IMR-90 (cell line): ENCODE data around the gene ZBTB7B. TPM values are rescaled to one million over a fixed set of nuclear protein-coding genes. Genes with fewer than 3 reads are reported as not detected.

Experiments used
- ATAC-seq: fragments of 200-7000 bp; cut with Tn5 transposase; 2 replicates; pipeline ENCODE4 v1.9.1; 2020; ENCODE audit warnings: low read depth, mild to moderate bottlenecking, moderate library complexity
- BruUV-seq: library from RNA; stranded (reverse); fragments of 400-500 nt; replicated peaks from 2 replicates; lab custom pipeline; 2021; lab: Mats Ljungman, UMichigan
- CTCF ChIA-PET: fragments of 300-600 bp; formaldehyde crosslinking; extraction: SDS; loops from one replicate; lab custom pipeline; 2021; ENCODE audit warnings: antibody characterized with exemption; lab: Yijun Ruan, JAX
- POLR2A ChIA-PET: fragments of 300-600 bp; sonication (Branson Sonifier 250); formaldehyde crosslinking; loops from one replicate; lab custom pipeline; 2022; ENCODE audit warnings: antibody characterized with exemption; ENCODE audit not compliant: unreplicated experiment; lab: Charles Lee
- DNase-seq: peaks from one replicate; pipeline ENCODE4 v3.0.0; 2013
- H2AFZ ChIP-seq: replicated peaks from 2 replicates; pipeline ENCODE3; 2013; ENCODE audit warnings: low read length, mild to moderate bottlenecking; ENCODE audit not compliant: poor library complexity
- H2AK5ac ChIP-seq: 2 replicates; pipeline ENCODE4 v1.6.1; 2013; ENCODE audit warnings: low read depth, low read length, inconsistent platforms
- H2AK9ac ChIP-seq: replicated peaks from 2 replicates; pipeline ENCODE3; 2013; ENCODE audit warnings: mild to moderate bottlenecking, low read depth, low read length, moderate library complexity; ENCODE audit not compliant: poor library complexity
- H2BK120ac ChIP-seq: 2 replicates; pipeline ENCODE4 v1.6.1; 2013; ENCODE audit warnings: low read depth, low read length, inconsistent platforms
- H2BK15ac ChIP-seq: 3 replicates; pipeline ENCODE4 v1.6.1; 2013; ENCODE audit warnings: low read depth, low read length, inconsistent platforms
- H2BK20ac ChIP-seq: 2 replicates; pipeline ENCODE4 v1.6.1; 2013; ENCODE audit warnings: low read depth, mild to moderate bottlenecking, inconsistent platforms, low read length, moderate library complexity
- H2BK5ac ChIP-seq: 2 replicates; pipeline ENCODE4 v1.6.1; 2013; ENCODE audit warnings: mild to moderate bottlenecking, low read depth, low read length, inconsistent platforms; ENCODE audit not compliant: poor library complexity, severe bottlenecking
- H3K14ac ChIP-seq: replicated peaks from 2 replicates; pipeline ENCODE4 v1.6.1; 2013; ENCODE audit warnings: low read depth, low read length, inconsistent platforms
- H3K18ac ChIP-seq: 2 replicates; pipeline ENCODE4 v1.6.1; 2013; ENCODE audit warnings: low read depth, low read length, control low read depth
- H3K23ac ChIP-seq: 2 replicates; pipeline ENCODE4 v1.6.1; 2013; ENCODE audit warnings: low read depth, low read length, inconsistent platforms
- H3K27ac ChIP-seq: 2 replicates; pipeline ENCODE4 v1.5.1; 2013; ENCODE audit warnings: mild to moderate bottlenecking, control low read depth, low read length; ENCODE audit not compliant: insufficient read depth
- H3K27me3 ChIP-seq: 2 replicates; pipeline ENCODE4 v1.6.1; 2013; ENCODE audit warnings: low read length; ENCODE audit not compliant: control insufficient read depth, insufficient read depth
- H3K36me3 ChIP-seq: 2 replicates; pipeline ENCODE4 v1.6.1; 2013; ENCODE audit warnings: low read length, mixed read lengths; ENCODE audit not compliant: control insufficient read depth, insufficient read depth
- H3K4ac ChIP-seq: 2 replicates; pipeline ENCODE4 v1.6.1; 2013; ENCODE audit warnings: low read depth, low read length, inconsistent platforms
- H3K4me1 ChIP-seq: 2 replicates; pipeline ENCODE4 v1.6.1; 2013; ENCODE audit warnings: low read length, mixed read lengths; ENCODE audit not compliant: control insufficient read depth, insufficient read depth
- H3K4me2 ChIP-seq: 2 replicates; pipeline ENCODE4 v1.6.1; 2013; ENCODE audit warnings: low read depth, mild to moderate bottlenecking, control low read depth, low read length, moderate library complexity
- H3K4me3 ChIP-seq: 2 replicates; pipeline ENCODE4 v1.5.1; 2013; ENCODE audit warnings: low read depth, mild to moderate bottlenecking, control low read depth, low read length, moderate library complexity; ENCODE audit not compliant: insufficient read depth
- H3K56ac ChIP-seq: 2 replicates; pipeline ENCODE4 v1.6.1; 2013; ENCODE audit warnings: low read length, inconsistent platforms; ENCODE audit not compliant: insufficient read depth; ENCODE audit errors: extremely low read depth
- H3K79me1 ChIP-seq, 2 experiments: 2 replicates each; pipeline ENCODE4 v1.6.1; 2013; ENCODE audit warnings: low read length in 2 of 2, inconsistent platforms in 1 of 2, low read depth in 1 of 2
- H3K9ac ChIP-seq: 2 replicates; pipeline ENCODE4 v1.6.1; 2013; ENCODE audit warnings: low read depth, low read length, control low read depth
- H3K9me1 ChIP-seq: 2 replicates; pipeline ENCODE4 v1.6.1; 2013; ENCODE audit warnings: low read length, inconsistent platforms; ENCODE audit not compliant: insufficient read depth
- H3K9me3 ChIP-seq: 2 replicates; pipeline ENCODE4 v1.6.1; 2013; ENCODE audit warnings: low read length; ENCODE audit not compliant: control insufficient read depth, insufficient read depth
- H4K20me1 ChIP-seq: 2 replicates; pipeline ENCODE4 v1.6.1; 2013; ENCODE audit warnings: low read length, inconsistent platforms; ENCODE audit not compliant: insufficient read depth
- H4K5ac ChIP-seq: 2 replicates; pipeline ENCODE4 v1.6.1; 2013; ENCODE audit warnings: mild to moderate bottlenecking, low read depth, low read length, control low read depth
- H4K8ac ChIP-seq, 2 experiments: 2 replicates each; pipeline ENCODE4 v1.6.1; 2013; ENCODE audit warnings: low read depth in 2 of 2, low read length in 2 of 2, control low read depth in 1 of 2, inconsistent platforms in 1 of 2
- H4K91ac ChIP-seq: 2 replicates; pipeline ENCODE4 v1.6.1; 2013; ENCODE audit warnings: low read depth, low read length, inconsistent platforms; ENCODE audit not compliant: insufficient read depth
- BHLHE40 ChIP-seq: fragments of 150-350 bp; IDR thresholded peaks from 2 replicates; pipeline ENCODE4 v1.6.1; 2016; ENCODE audit warnings: mild to moderate bottlenecking, low read depth, low read length
- CEBPB ChIP-seq: IDR thresholded peaks from 2 replicates; pipeline ENCODE4 v1.6.1; 2012; ENCODE audit warnings: low read depth, low read length, improper control_type of control experiment
- CHD1 ChIP-seq: IDR thresholded peaks from 2 replicates; pipeline ENCODE4 v1.6.1; 2012; ENCODE audit warnings: low read depth, low read length, improper control_type of control experiment
- CTCF ChIP-seq: conservative IDR thresholded peaks from 2 replicates; pipeline ENCODE4 v1.5.1; 2012; ENCODE audit warnings: mild to moderate bottlenecking, low read depth, low read length, improper control_type of control experiment
- ELK1 ChIP-seq: fragments of 150-350 bp; IDR thresholded peaks from 2 replicates; pipeline ENCODE4 v1.6.1; 2016; ENCODE audit warnings: low read depth, mild to moderate bottlenecking, low read length, moderate library complexity, borderline replicate concordance
- FOS ChIP-seq: fragments of 150-350 bp; IDR thresholded peaks from 2 replicates; pipeline ENCODE4 v1.6.1; 2016; ENCODE audit warnings: low read depth, low read length
- MAZ ChIP-seq: IDR thresholded peaks from 2 replicates; pipeline ENCODE4 v1.6.1; 2012; ENCODE audit warnings: low read depth, mild to moderate bottlenecking, low read length, improper control_type of control experiment, moderate library complexity, borderline replicate concordance
- MXI1 ChIP-seq: IDR thresholded peaks from 2 replicates; pipeline ENCODE4 v1.6.1; 2012; ENCODE audit warnings: low read depth, mild to moderate bottlenecking, low read length, moderate library complexity, borderline replicate concordance
- NFE2L2 ChIP-seq: fragments of 150-350 bp; IDR thresholded peaks from 2 replicates; pipeline ENCODE4 v1.6.1; 2016; ENCODE audit warnings: low read depth, mild to moderate bottlenecking, low read length
- POLR2A ChIP-seq: IDR thresholded peaks from 2 replicates; pipeline ENCODE4 v1.6.1; 2012; ENCODE audit warnings: mild to moderate bottlenecking, low read depth, low read length
- RAD21 ChIP-seq: IDR thresholded peaks from 2 replicates; pipeline ENCODE4 v1.6.1; 2012; ENCODE audit warnings: low read length, improper control_type of control experiment
- RCOR1 ChIP-seq: IDR thresholded peaks from 2 replicates; pipeline ENCODE4 v1.6.1; 2012; ENCODE audit warnings: mild to moderate bottlenecking, low read length, improper control_type of control experiment; ENCODE audit not compliant: insufficient replicate concordance
- RFX5 ChIP-seq: IDR thresholded peaks from 2 replicates; pipeline ENCODE4 v1.8.0; 2012; ENCODE audit warnings: low read depth, mild to moderate bottlenecking, low read length, moderate library complexity
- SMC3 ChIP-seq: fragments of 150-350 bp; IDR thresholded peaks from 2 replicates; pipeline ENCODE4 v1.6.1; 2016; ENCODE audit warnings: low read depth, mild to moderate bottlenecking, antibody characterized with exemption, low read length, moderate library complexity
- WGBS, 2 experiments: methylation state at CpG; one replicate each; pipeline versions ENCODE4 v1.1.5 to v1.1.7; 2013; ENCODE audit warnings: missing lambda C conversion rate in 2 of 2; ENCODE audit not compliant: insufficient read length in 1 of 2; ENCODE audit errors: extremely low coverage in 2 of 2; 5-methylcytosine and 5-hydroxymethylcytosine counted together
- dilution Hi-C: fragments of 300-500 bp; cut with HindIII; formaldehyde crosslinking; loops from one replicate; pipeline ENCODE4 v1.14.3; 2018; ENCODE audit warnings: low sequenced_read_pairs; ENCODE audit not compliant: unreplicated experiment
- in situ Hi-C: fragments of 300-500 bp; cut with MboI; formaldehyde crosslinking; loops from 3 replicates; pipeline ENCODE4 v1.14.3; 2019; ENCODE audit warnings: low sequenced_read_pairs, inconsistent platforms, mixed read lengths
- intact Hi-C: fragments of 100-400 bp; cut with micrococcal nuclease; formaldehyde crosslinking; loops from 2 replicates; pipeline ENCODE4 v1.10.0; 2022
- polyA plus RNA-seq, 3 experiments: library from polyadenylated mRNA; depleted of rRNA; stranded (reverse); fragments of >200 nt; gene quantifications; 2 replicates each; pipeline ENCODE4 v1.2.3, GENCODE V29; 2012; ENCODE audit warnings: low replicate concordance in 1 of 3
- total RNA-seq: library from RNA; depleted of rRNA; stranded (reverse); fragments of >200 nt; gene quantifications from 2 replicates; pipeline ENCODE4 v1.2.3, GENCODE V29; 2012

The ZBTB7B gene
- total and polyA plus RNA-seq, 2 of the 4 experiments (the other 2 are of a cell fraction): 7.7 to 17.4 TPM

- Histone ChIP-seq H4K91ac (no peak overlapping the region), H2BK15ac (no peak overlapping the region), H3K9me1 (peaks cover 11% of the 10 kb centered on the region), H4K8ac (no peak overlapping the region), H3K9ac (no peak overlapping the region), H2AK9ac (no peak overlapping the region), H3K18ac (no peak overlapping the region), H2BK120ac (no peak overlapping the region), H4K20me1 (no peaks in the 10 kb centered on the region; the same call in 1 of the 2 replicates), H2AFZ (no peak overlapping the region), H3K14ac (no peak overlapping the region), H3K36me3 (no peaks in the 10 kb centered on the region), H2BK20ac (no peak overlapping the region), H4K5ac (no peak overlapping the region), H3K56ac (no peak overlapping the region), H3K79me1 (no peaks in the 10 kb centered on the region), H3K4me2 (no peak overlapping the region), H3K27ac (no peak overlapping the region), H3K4ac (no peak overlapping the region), H3K23ac (no peak overlapping the region), H3K27me3 (peaks cover 24% of the 10 kb centered on the region), H3K4me3 (no peak overlapping the region), H2AK5ac (no peak overlapping the region), H3K4me1 (peaks cover 7% of the 10 kb centered on the region), H2BK5ac (no peak overlapping the region), H3K9me3 (no peaks in the 10 kb centered on the region)
- BruUV-seq: no TSS peak
- no peak for DNase-seq
- CTCF ChIA-PET: interaction anchor here (2.4 kb wide), 1 partner anchor 42 kb away, joined by 9 read pairs; no protein-coding TSS in a partner anchor
- intact Hi-C loops (no loop called here), in situ Hi-C loops (no loop called here), dilution Hi-C loops (no loop called here)
- TF ChIP-seq RAD21 (no peak), NFE2L2 (no peak), CEBPB (no peak), POLR2A (no peak), CTCF (no peak), MXI1 (no peak), RFX5 (no peak), BHLHE40 (no peak), SMC3 (no peak), ELK1 (no peak), MAZ (no peak), RCOR1 (no peak), CHD1 (no peak), FOS (no peak)
- WGBS, 2 experiments: no CpG with 5 or more reads among the region's 5 CpGs
- ATAC-seq: no peak
- POLR2A ChIA-PET: no interaction called here
These were observed 40.2 kb downstream of the ZBTB7B start for GRCh38 chr1:155042789-155043188.
